SK-N-SH (cell line): ENCODE measurements around the gene SORBS2. TPM values are rescaled to one million over a fixed set of nuclear protein-coding genes. Genes with fewer than 3 reads are reported as not detected.

Experiments
- CTCF ChIA-PET: fragments of 300-600, 350-600 bp; formaldehyde crosslinking; extraction: SDS; loops from one replicate; lab custom pipeline; 2021; lab: Yijun Ruan, JAX
- POLR2A ChIA-PET: fragments of 350-600 bp; sonication (Branson Sonifier 250); formaldehyde crosslinking; extraction: SDS; loops from one replicate; lab custom pipeline; 2020; ENCODE audit warnings: antibody characterized with exemption, inconsistent platforms; lab: Yijun Ruan, JAX
- DNase-seq: peaks from one replicate; pipeline ENCODE4 v3.0.0; 2012
- H2AFZ ChIP-seq: fragments of 200-600 bp; sonication (generic); 2 replicates; pipeline ENCODE4 v1.8.1; 2016; ENCODE audit warnings: antibody characterized with exemption, mild to moderate bottlenecking, low read depth
- H3F3A ChIP-seq: fragments of 200-600 bp; sonication (generic); replicated peaks from 2 replicates; pipeline ENCODE3; 2016; ENCODE audit warnings: antibody characterized with exemption, mild to moderate bottlenecking; ENCODE audit not compliant: insufficient read depth
- H3K27ac ChIP-seq, 2 experiments: fragments of 200-500 bp in 1 of 2; fragments of 200-600 bp in 1 of 2; sonication (Bioruptor generic) in 1 of 2; sonication (generic), shearing (Covaris generic) in 1 of 2; 2 replicates each; pipeline versions ENCODE4 v1.5.1 to v1.6.1; 2014 to 2016; ENCODE audit warnings: low read depth in 2 of 2, inconsistent platforms in 1 of 2, low read length in 1 of 2, mild to moderate bottlenecking in 1 of 2, mixed read lengths in 1 of 2
- H3K27me3 ChIP-seq: fragments of 200-600 bp; sonication (generic), shearing (Covaris generic); 2 replicates; pipeline ENCODE4 v1.6.1; 2016; ENCODE audit warnings: mixed run types; ENCODE audit not compliant: insufficient read depth
- H3K36me3 ChIP-seq, 2 experiments: fragments of 200-500 bp in 1 of 2; fragments of 200-600 bp in 1 of 2; sonication (Bioruptor generic) in 1 of 2; sonication (generic) in 1 of 2; replicated peaks in 1 of 2; 2 replicates each; pipeline versions ENCODE3 to v1.5.1; 2014 to 2016; ENCODE audit warnings: low read length in 1 of 2, mild to moderate bottlenecking in 1 of 2; ENCODE audit not compliant: insufficient read depth in 2 of 2, control insufficient read depth in 1 of 2
- H3K4me1 ChIP-seq, 2 experiments: fragments of 200-500 bp in 1 of 2; fragments of 200-600 bp in 1 of 2; sonication (Bioruptor generic) in 1 of 2; sonication (generic), shearing (Covaris generic) in 1 of 2; 2 replicates each; pipeline versions ENCODE4 v1.5.1 to v1.6.1; 2014 to 2016; ENCODE audit warnings: low read depth in 1 of 2, low read length in 1 of 2, mixed run types in 1 of 2; ENCODE audit not compliant: insufficient read depth in 2 of 2, control insufficient read depth in 1 of 2
- H3K4me2 ChIP-seq: fragments of 200-600 bp; sonication (generic), shearing (Covaris generic); 2 replicates; pipeline ENCODE4 v1.6.1; 2017; ENCODE audit warnings: mixed run types
- H3K4me3 ChIP-seq, 2 experiments: fragments of 200-500 bp in 1 of 2; fragments of 200-600 bp in 1 of 2; sonication (Bioruptor generic) in 1 of 2; sonication (generic), shearing (Covaris generic) in 1 of 2; 2 replicates each; pipeline versions ENCODE4 v1.5.1 to v1.8.1; 2014 to 2016; ENCODE audit warnings: low read depth in 2 of 2, inconsistent platforms in 1 of 2, low read length in 1 of 2, mild to moderate bottlenecking in 1 of 2, mixed read lengths in 1 of 2, moderate library complexity in 1 of 2
- H3K79me2 ChIP-seq: fragments of 200-600 bp; sonication (generic); 2 replicates; pipeline ENCODE4 v1.8.1; 2017; ENCODE audit warnings: mild to moderate bottlenecking; ENCODE audit not compliant: insufficient read depth
- H3K9ac ChIP-seq: fragments of 200-600 bp; sonication (generic); 2 replicates; pipeline ENCODE4 v1.6.1; 2017; ENCODE audit warnings: mixed run types
- H3K9me2 ChIP-seq: fragments of 200-600 bp; sonication (generic); 2 replicates; pipeline ENCODE4 v1.6.1; 2017; ENCODE audit warnings: mixed run types
- H3K9me3 ChIP-seq: fragments of 200-600 bp; sonication (generic); 2 replicates; pipeline ENCODE4 v1.6.1; 2017; ENCODE audit warnings: mixed run types, mild to moderate bottlenecking, moderate library complexity
- H4K20me1 ChIP-seq: fragments of 200-600 bp; sonication (generic); 2 replicates; pipeline ENCODE4 v1.6.1; 2017; ENCODE audit warnings: mild to moderate bottlenecking, mixed run types; ENCODE audit not compliant: insufficient read depth
- CTCF ChIP-seq: fragments of 200-600 bp; sonication (generic); IDR thresholded peaks from 2 replicates; pipeline ENCODE4 v1.6.1; 2017; ENCODE audit warnings: antibody characterized with exemption, mild to moderate bottlenecking, moderate library complexity
- EP300 ChIP-seq, 2 experiments: IDR thresholded peaks; 2 replicates each; pipeline versions ENCODE4 v1.4.0 to v1.6.1; 2012; ENCODE audit warnings: borderline replicate concordance in 1 of 2, low read depth in 1 of 2, low read length in 1 of 2
- GABPA ChIP-seq: IDR thresholded peaks from 2 replicates; pipeline ENCODE4 v1.4.0; 2012; ENCODE audit warnings: low read depth, mild to moderate bottlenecking
- GATA2 ChIP-seq: sonication (generic); formaldehyde crosslinking; IDR thresholded peaks from 2 replicates; pipeline ENCODE4 v1.5.0; 2020; ENCODE audit warnings: mild to moderate bottlenecking, missing genetic modification reagents
- IRF3 ChIP-seq: fragments of 150-350 bp; IDR thresholded peaks from 2 replicates; pipeline ENCODE4 v1.6.1; 2016; ENCODE audit warnings: mild to moderate bottlenecking, low read depth, low read length
- NRF1 ChIP-seq: IDR thresholded peaks from 2 replicates; pipeline ENCODE4 v1.6.1; 2012; ENCODE audit warnings: low read depth, mild to moderate bottlenecking, low read length
- RCOR1 ChIP-seq: fragments of 150-350 bp; IDR thresholded peaks from 2 replicates; pipeline ENCODE4 v1.6.1; 2017; ENCODE audit warnings: antibody characterized with exemption, low read length
- RFX5 ChIP-seq: IDR thresholded peaks from 2 replicates; pipeline ENCODE4 v1.6.1; 2012; ENCODE audit warnings: mild to moderate bottlenecking, improper control_type of control experiment, low read length
- SMC3 ChIP-seq: IDR thresholded peaks from 2 replicates; pipeline ENCODE4 v1.6.1; 2012; ENCODE audit warnings: low read depth, low read length, improper control_type of control experiment
- TCF12 ChIP-seq: IDR thresholded peaks from 2 replicates; pipeline ENCODE4 v1.4.0; 2012
- YY1 ChIP-seq: IDR thresholded peaks from 2 replicates; pipeline ENCODE4 v1.4.0; 2012; ENCODE audit warnings: low read depth, mild to moderate bottlenecking
- ZBTB33 ChIP-seq: IDR thresholded peaks from 2 replicates; pipeline ENCODE4 v1.4.0; 2012; ENCODE audit warnings: low read depth, borderline replicate concordance
- WGBS: methylation state at CpG from one replicate; pipeline ENCODE4 v1.1.6; 2017; ENCODE audit warnings: low lambda C conversion rate; 5-methylcytosine and 5-hydroxymethylcytosine counted together
- polyA plus RNA-seq, 3 experiments: library from polyadenylated mRNA; depleted of rRNA; stranded (reverse); fragments of >200 nt; gene quantifications; 2 replicates each; pipeline ENCODE4 v1.2.3, GENCODE V29; 2012

The SORBS2 gene
- polyA plus RNA-seq, 1 of the 3 experiments (the other 2 are of a cell fraction), result 2.5 TPM

- no peak for DNase-seq
- no peak overlapping the region for H3K4me3 ChIP-seq
- H3K36me3 ChIP-seq, result no peaks in the 10 kb centered on the region
- CTCF ChIA-PET, result no interaction called here
- no peaks in the 10 kb centered on the region for H3K9me2 ChIP-seq
- H3K4me1 ChIP-seq, result no peaks in the 10 kb centered on the region; a peak in 1 of 4 replicates
- POLR2A ChIA-PET, result no interaction called here
- peaks cover 4% of the 10 kb centered on the region for H3F3A ChIP-seq
- H2AFZ ChIP-seq, result no peak overlapping the region
- no peak overlapping the region for H3K9ac ChIP-seq
- no peaks in the 10 kb centered on the region for H3K27me3 ChIP-seq
- TF ChIP-seq EP300 (IDR thresholded peaks at IDR 0.05; ENCODE audit: borderline replicate concordance in 1 of 2, low read depth in 1 of 2, low read length in 1 of 2) (no peak), IRF3 (no peak), TCF12 (no peak), GABPA (no peak)
- no peaks in the 10 kb centered on the region; the same call in 1 of the 2 replicates for H3K79me2 ChIP-seq
- H3K4me2 ChIP-seq, result no peak overlapping the region
- H4K20me1 ChIP-seq, result no peaks in the 10 kb centered on the region
- H3K9me3 ChIP-seq, result no peaks in the 10 kb centered on the region
- no peak overlapping the region for H3K27ac ChIP-seq
Observed at GRCh38 chr4:185764876-185765275, 47.1 kb downstream of the SORBS2 start.

- Histone ChIP-seq H3F3A (peaks cover 4% of the 10 kb centered on the region), H3K9me2 (no peaks in the 10 kb centered on the region), H4K20me1 (no peaks in the 10 kb centered on the region), H3K9me3 (no peaks in the 10 kb centered on the region), H3K9ac (no peak overlapping the region), H3K27me3 (no peaks in the 10 kb centered on the region), H3K79me2 (no peaks in the 10 kb centered on the region; the same call in 1 of the 2 replicates), H3K4me2 (no peak overlapping the region), H3K4me3 (no peak overlapping the region), H2AFZ (no peak overlapping the region), H3K36me3 (no peaks in the 10 kb centered on the region), H3K4me1 (no peaks in the 10 kb centered on the region; a peak in 1 of 4 replicates), H3K27ac (no peak overlapping the region)
- 60% methylated on average over 9 of the region's 9 CpGs for WGBS
- POLR2A ChIA-PET, result no interaction called here
- no peak for DNase-seq
- TF ChIP-seq YY1 (no peak), RCOR1 (no peak)
- CTCF ChIA-PET, result interaction anchor here (0.6 kb wide), 1 partner anchor 603 kb away, joined by 3 read pairs; no protein-coding TSS in a partner anchor
Observed at GRCh38 chr4:185761352-185762235, 50.4 kb downstream of the SORBS2 start.

GRCh38 chr4:185758807-185759206 is 53.2 kb downstream of the SORBS2 start:
- no peaks in the 10 kb centered on the region; a peak in 1 of 4 replicates for H3K4me1 ChIP-seq
- H3K9me2 ChIP-seq, result no peaks in the 10 kb centered on the region
- H3K9ac ChIP-seq, result no peak overlapping the region
- no peak overlapping the region for H3K4me3 ChIP-seq
- H2AFZ ChIP-seq, result no peak overlapping the region
- 35% methylated on average over 2 of the region's 2 CpGs for WGBS
- no peaks in the 10 kb centered on the region for H3K36me3 ChIP-seq
- H3K27ac ChIP-seq, result no peak overlapping the region
- no peak overlapping the region for H3K4me2 ChIP-seq
- no peaks in the 10 kb centered on the region for H4K20me1 ChIP-seq
- no peaks in the 10 kb centered on the region for H3F3A ChIP-seq
- no peak for DNase-seq
- POLR2A ChIA-PET, result no interaction called here
- H3K79me2 ChIP-seq, result no peaks in the 10 kb centered on the region; the same call in 1 of the 2 replicates
- H3K9me3 ChIP-seq, result no peaks in the 10 kb centered on the region
- H3K27me3 ChIP-seq, result no peaks in the 10 kb centered on the region
- CTCF ChIA-PET, result no interaction called here
- TF ChIP-seq SMC3 (no peak), GATA2 (CRISPR knock-in tag) (no peak), RFX5 (no peak), YY1 (no peak), IRF3 (no peak), EP300 (IDR thresholded peaks at IDR 0.05; ENCODE audit: borderline replicate concordance in 1 of 2, low read depth in 1 of 2, low read length in 1 of 2) (no peak), NRF1 (no peak), CTCF (no peak), ZBTB33 (no peak)
